GM23338 (cell line): Measurements from ENCODE around the gene MTERF4.

ENCODE experiments used
- CREB1 ChIP-seq: fragments of 250-450 bp; sonication (Bioruptor Pico); IDR thresholded peaks from 2 replicates; pipeline ENCODE4 v1.5.0; 2020; ENCODE audit warnings: low read depth, mild to moderate bottlenecking, moderate library complexity
- CTCF ChIP-seq, 2 experiments: fragments of 200-600 bp in 1 of 2; sonication (generic) in 1 of 2; conservative IDR thresholded peaks; 2 replicates each; pipeline versions ENCODE4 v1.5.1 to v1.6.1; 2016 to 2017; ENCODE audit warnings: antibody characterized with exemption in 2 of 2, low read depth in 2 of 2, mild to moderate bottlenecking in 2 of 2, moderate library complexity in 1 of 2
- ETS1 ChIP-seq: IDR thresholded peaks from 2 replicates; pipeline ENCODE4 v1.6.1; 2016; ENCODE audit warnings: antibody characterized with exemption
- EZH2 ChIP-seq: fragments of 200-600 bp; sonication (generic); IDR thresholded peaks from one replicate; pipeline ENCODE4 v1.8.0; 2017; ENCODE audit warnings: antibody characterized with exemption, mild to moderate bottlenecking, low read depth; ENCODE audit not compliant: unreplicated experiment
- JUNB ChIP-seq: IDR thresholded peaks from one replicate; pipeline ENCODE4 v1.6.1; 2016; ENCODE audit warnings: antibody characterized with exemption; ENCODE audit not compliant: unreplicated experiment
- NANOG ChIP-seq: IDR thresholded peaks from 2 replicates; pipeline ENCODE4 v1.6.1; 2016; ENCODE audit warnings: antibody characterized with exemption, borderline replicate concordance
- POLR2AphosphoS5 ChIP-seq: IDR thresholded peaks from 2 replicates; pipeline ENCODE4 v1.6.1; 2016; ENCODE audit warnings: antibody characterized with exemption, low read depth
- REST ChIP-seq: IDR thresholded peaks from one replicate; pipeline ENCODE4 v1.6.1; 2018; ENCODE audit warnings: antibody characterized with exemption; ENCODE audit not compliant: unreplicated experiment

GRCh38 chr2:241066893-241067341 lies 35.2 kb downstream of the MTERF4 start:
- TF ChIP-seq CTCF (conservative IDR thresholded peaks at IDR 0.05; ENCODE audit: low read depth in 2 of 2) (peak in 1 of 2 experiments; percentile 37; a peak in 2 of 4 replicates), EZH2 (no peak), ETS1 (no peak), POLR2AphosphoS5 (no peak), NANOG (no peak), REST (peak; percentile 87), CREB1 (CRISPR knock-in tag) (no peak), JUNB (no peak)
